ENCODE data around the gene ITGA4. TPM values are rescaled to one million over a fixed set of nuclear protein-coding genes. Genes with fewer than 3 reads are reported as not detected.

ITGA4 gene
- total RNA-seq, 1 donor from 2014 or later, result 174 TPM

- intact Hi-C loops (cut with micrococcal nuclease), result no loop called here
Observed at GRCh38 chr2:181485638-181485946, 28.4 kb downstream of the ITGA4 start.

GRCh38 chr2:181499231-181499630, 42.0 kb downstream of the ITGA4 start:
- intact Hi-C loops (cut with micrococcal nuclease), result no loop called here

- intact Hi-C loops (cut with micrococcal nuclease), result no loop called here
Observed at GRCh38 chr2:181500201-181500600, 43.0 kb downstream of the ITGA4 start.

GRCh38 chr2:181515719-181516118, 58.5 kb downstream of the ITGA4 start:
- intact Hi-C loops (cut with micrococcal nuclease), result loop anchor here (2.0 kb wide), 1 partner anchor 19 kb away; no protein-coding TSS in a partner anchor

- intact Hi-C loops (cut with micrococcal nuclease), result loop anchor here (1.0 to 2.0 kb wide), 2 partner anchors 11 to 18 kb away; no protein-coding TSS in a partner anchor
Observed at GRCh38 chr2:181516992-181517391, 59.8 kb downstream of the ITGA4 start.

- intact Hi-C loops (cut with micrococcal nuclease), result loop anchor here (1.0 to 2.0 kb wide), 2 partner anchors 11 to 17 kb away; no protein-coding TSS in a partner anchor
Observed at GRCh38 chr2:181517685-181518301, 60.6 kb downstream of the ITGA4 start.

GRCh38 chr2:181520253-181520652, 63.1 kb downstream of the ITGA4 start:
- intact Hi-C loops (cut with micrococcal nuclease), result no loop called here

GRCh38 chr2:181523756-181524155, 66.6 kb downstream of the ITGA4 start:
- intact Hi-C loops (cut with micrococcal nuclease), result no loop called here

GRCh38 chr2:181526014-181526413, 68.8 kb downstream of the ITGA4 start:
- intact Hi-C loops (cut with micrococcal nuclease), result loop anchor here (5.0 kb wide), 2 partner anchors 44 to 191 kb away; no protein-coding TSS in a partner anchor

- intact Hi-C loops (cut with micrococcal nuclease), result loop anchor here (5.0 kb wide), 2 partner anchors 45 to 190 kb away; no protein-coding TSS in a partner anchor
Observed at GRCh38 chr2:181527058-181527457, 69.9 kb downstream of the ITGA4 start.

GRCh38 chr2:181528441-181528840, 71.3 kb downstream of the ITGA4 start:
- intact Hi-C loops (cut with micrococcal nuclease), result loop anchor here (1.0 to 5.0 kb wide), 3 partner anchors 11 to 189 kb away; no protein-coding TSS in a partner anchor

GRCh38 chr2:181536730-181537129, 79.5 kb downstream of the ITGA4 start:
- intact Hi-C loops (cut with micrococcal nuclease), result no loop called here

- intact Hi-C loops (cut with micrococcal nuclease), result no loop called here
Observed at GRCh38 chr2:181540421-181540820, 83.2 kb downstream of the ITGA4 start.

GRCh38 chr2:181542170-181542569, 85.0 kb downstream of the ITGA4 start:
- intact Hi-C loops (cut with micrococcal nuclease), result no loop called here

- intact Hi-C loops (cut with micrococcal nuclease), result no loop called here
Observed at GRCh38 chr2:181546086-181546485, 88.9 kb downstream of the ITGA4 start.

GRCh38 chr2:181552808-181553207, 95.6 kb downstream of the ITGA4 start:
- intact Hi-C loops (cut with micrococcal nuclease), result no loop called here

GRCh38 chr2:181553244-181553643, 96.1 kb downstream of the ITGA4 start:
- intact Hi-C loops (cut with micrococcal nuclease), result no loop called here

- intact Hi-C loops (cut with micrococcal nuclease), result no loop called here
Observed at GRCh38 chr2:181554061-181554830, 97.1 kb downstream of the ITGA4 start.

- intact Hi-C loops (cut with micrococcal nuclease), result no loop called here
Observed at GRCh38 chr2:181558371-181558770, 101.2 kb downstream of the ITGA4 start.

GRCh38 chr2:181563101-181563692, 106.0 kb downstream of the ITGA4 start:
- intact Hi-C loops (cut with micrococcal nuclease), result no loop called here

- intact Hi-C loops (cut with micrococcal nuclease), result no loop called here
Observed at GRCh38 chr2:181566334-181567032, 109.3 kb downstream of the ITGA4 start.

Measured in T-helper 1 cell treated with Interleukin-12 subunit alpha and Interleukin-12 subunit beta and Interleukin-4 antibody, amounts not matched to agents 30 ng/mL and 1 ng/mL, for 36 hours (primary cell).